Skeletal muscle tissue (tissue), 4 donors: ENCODE data around the gene SLC47A1. TPM values are rescaled to one million over a fixed set of nuclear protein-coding genes. Genes with fewer than 3 reads are reported as not detected.

Source experiments
- H3K27ac ChIP-seq: one replicate; pipeline ENCODE4 v1.7.0; 2013; ENCODE audit warnings: mild to moderate bottlenecking, low read depth, low read length, inconsistent platforms
- H3K27me3 ChIP-seq, 3 donors: one replicate each; pipeline ENCODE4 v1.7.0; 2013; ENCODE audit warnings: low read length in 3 of 3; ENCODE audit not compliant: control insufficient read depth in 3 of 3, insufficient read depth in 3 of 3
- H3K36me3 ChIP-seq, 3 donors: one replicate each; pipeline ENCODE4 v1.7.0; 2013; ENCODE audit warnings: low read length in 3 of 3; ENCODE audit not compliant: control insufficient read depth in 3 of 3, insufficient read depth in 3 of 3
- H3K4me1 ChIP-seq, 3 donors: one replicate each; pipeline ENCODE4 v1.7.0; 2013; ENCODE audit warnings: low read length in 3 of 3, mild to moderate bottlenecking in 3 of 3; ENCODE audit not compliant: control insufficient read depth in 3 of 3, insufficient read depth in 3 of 3
- H3K4me3 ChIP-seq, 3 donors: one replicate each; pipeline ENCODE4 v1.7.0; 2013; ENCODE audit warnings: low read length in 3 of 3
- H3K9ac ChIP-seq, 3 donors: one replicate each; pipeline ENCODE4 v1.7.0; 2013; ENCODE audit warnings: low read length in 3 of 3, mild to moderate bottlenecking in 3 of 3, moderate library complexity in 2 of 3, low read depth in 1 of 3
- H3K9me3 ChIP-seq, 3 donors: one replicate each; pipeline ENCODE4 v1.7.0; 2013; ENCODE audit warnings: low read length in 3 of 3; ENCODE audit not compliant: control insufficient read depth in 3 of 3
- total RNA-seq: library from RNA; depleted of rRNA; stranded (reverse); fragments of >200 nt; gene quantifications from one replicate; pipeline ENCODE4 v1.2.3, GENCODE V29; 2014
- donor health status: Osteomylitis.

The SLC47A1 gene
- total RNA-seq, 1 donor from 2014 or later: 0.52 TPM

- Histone ChIP-seq H3K27me3 (no peaks in the 10 kb centered on the region), H3K9me3 (no peaks in the 10 kb centered on the region), H3K36me3 (peaks cover 0 to 20% (median 7%) of the 10 kb centered on the region in 3 donors), H3K4me3 (no peak overlapping the region), H3K9ac (no peak overlapping the region), H3K27ac (no peak overlapping the region), H3K4me1 (no peaks in the 10 kb centered on the region)
These were observed 19.4 kb downstream of the SLC47A1 start for GRCh38 chr17:19553036-19553435.

GRCh38 chr17:19554393-19554792, 20.7 kb downstream of the SLC47A1 start:
- Histone ChIP-seq H3K36me3 (peaks cover 0 to 19% (median 7%) of the 10 kb centered on the region in 3 donors), H3K4me1 (no peaks in the 10 kb centered on the region), H3K9ac (peak overlapping the region in 1 of 3 donors; percentile 23), H3K9me3 (no peaks in the 10 kb centered on the region), H3K4me3 (no peak overlapping the region), H3K27ac (no peak overlapping the region), H3K27me3 (no peaks in the 10 kb centered on the region)

- H3K9ac ChIP-seq: no peak overlapping the region
These were observed 22.1 kb downstream of the SLC47A1 start for GRCh38 chr17:19555746-19556145.

GRCh38 chr17:19558946-19559345, 25.3 kb downstream of the SLC47A1 start:
- no peaks in the 10 kb centered on the region for H3K9me3 ChIP-seq

More at GRCh38 chr17:19555746-19556145, 22.1 kb downstream of the SLC47A1 start:
- H3K27me3 ChIP-seq: no peaks in the 10 kb centered on the region
- H3K4me3 ChIP-seq: no peak overlapping the region
- H3K36me3 ChIP-seq: peaks cover 2 to 24% (median 7%) of the 10 kb centered on the region in 3 donors
- no peak overlapping the region for H3K27ac ChIP-seq
- H3K4me1 ChIP-seq: no peaks in the 10 kb centered on the region
- H3K9me3 ChIP-seq: no peaks in the 10 kb centered on the region

GRCh38 chr17:19561697-19562318, 28.2 kb downstream of the SLC47A1 start:
- Histone ChIP-seq H3K9ac (no peak overlapping the region), H3K36me3 (peaks cover 0 to 10% (median 2%) of the 10 kb centered on the region in 3 donors), H3K9me3 (no peaks in the 10 kb centered on the region), H3K4me3 (no peak overlapping the region), H3K27ac (no peak overlapping the region), H3K27me3 (no peaks in the 10 kb centered on the region), H3K4me1 (no peaks in the 10 kb centered on the region)

More at GRCh38 chr17:19558946-19559345, 25.3 kb downstream of the SLC47A1 start:
- Histone ChIP-seq H3K9ac (no peak overlapping the region), H3K4me3 (no peak overlapping the region), H3K4me1 (no peaks in the 10 kb centered on the region), H3K27ac (no peak overlapping the region), H3K27me3 (no peaks in the 10 kb centered on the region), H3K36me3 (peaks cover 2 to 14% (median 7%) of the 10 kb centered on the region in 3 donors)

GRCh38 chr17:19565817-19566575, 32.3 kb downstream of the SLC47A1 start:
- Histone ChIP-seq H3K36me3 (peaks cover 0 to 11% (median 0%) of the 10 kb centered on the region in 3 donors), H3K9ac (no peak overlapping the region), H3K9me3 (no peaks in the 10 kb centered on the region), H3K27ac (no peak overlapping the region), H3K4me3 (no peak overlapping the region), H3K4me1 (no peaks in the 10 kb centered on the region), H3K27me3 (no peaks in the 10 kb centered on the region)

- no peaks in the 10 kb centered on the region for H3K27me3 ChIP-seq
- no peaks in the 10 kb centered on the region for H3K9me3 ChIP-seq
- H3K27ac ChIP-seq: no peak overlapping the region
- no peaks in the 10 kb centered on the region for H3K4me1 ChIP-seq
- no peak overlapping the region for H3K9ac ChIP-seq
- no peak overlapping the region for H3K4me3 ChIP-seq
- peaks cover 0 to 11% (median 0%) of the 10 kb centered on the region in 3 donors for H3K36me3 ChIP-seq
These were observed 33.8 kb downstream of the SLC47A1 start for GRCh38 chr17:19567216-19568015.

GRCh38 chr17:19568016-19568350, 34.3 kb downstream of the SLC47A1 start:
- Histone ChIP-seq H3K27me3 (no peaks in the 10 kb centered on the region), H3K4me3 (no peak overlapping the region), H3K36me3 (peaks cover 0 to 11% (median 0%) of the 10 kb centered on the region in 3 donors), H3K4me1 (no peaks in the 10 kb centered on the region), H3K27ac (no peak overlapping the region), H3K9ac (no peak overlapping the region), H3K9me3 (no peaks in the 10 kb centered on the region)

- no peak overlapping the region for H3K9ac ChIP-seq
- no peak overlapping the region for H3K4me3 ChIP-seq
- H3K36me3 ChIP-seq: peaks cover 0 to 11% (median 0%) of the 10 kb centered on the region in 3 donors
- no peaks in the 10 kb centered on the region for H3K4me1 ChIP-seq
- H3K27me3 ChIP-seq: no peaks in the 10 kb centered on the region
- no peaks in the 10 kb centered on the region for H3K9me3 ChIP-seq
- no peak overlapping the region for H3K27ac ChIP-seq
These were observed 36.3 kb downstream of the SLC47A1 start for GRCh38 chr17:19569785-19570543.
